SK-N-SH treated with all-trans-retinoic acid at 6 μM for 48 hours (cell line): Measurements from ENCODE around the gene EFNA3.

Experiments used
- ATAC-seq: fragments of 200-7000 bp; cut with Tn5 transposase; 3 replicates; pipeline ENCODE4 v1.9.1; 2020; ENCODE audit warnings: mild to moderate bottlenecking, moderate library complexity
- ARNTL ChIP-seq: fragments of 450-650 bp; formaldehyde crosslinking; IDR thresholded peaks from 2 replicates; pipeline ENCODE4 v1.5.0; 2020; ENCODE audit warnings: low read depth, mild to moderate bottlenecking, moderate library complexity, borderline replicate concordance
- BACH2 ChIP-seq: fragments of 250-450 bp; sonication (Bioruptor Pico); IDR thresholded peaks from 2 replicates; pipeline ENCODE4 v1.9.0; 2021; ENCODE audit warnings: mild to moderate bottlenecking, borderline replicate concordance
- CREB5 ChIP-seq: fragments of 250-450 bp; sonication (Bioruptor Pico); IDR thresholded peaks from 2 replicates; pipeline ENCODE4 v1.5.1; 2020; ENCODE audit warnings: low read depth, mild to moderate bottlenecking, moderate library complexity
- CSDC2 ChIP-seq: fragments of 250-450 bp; sonication (Bioruptor Pico); IDR thresholded peaks from 2 replicates; pipeline ENCODE4 v1.5.0; 2020; ENCODE audit warnings: mild to moderate bottlenecking, moderate library complexity
- CSRNP3 ChIP-seq: fragments of 250-450 bp; sonication (Bioruptor Pico); IDR thresholded peaks from 2 replicates; pipeline ENCODE4 v1.5.1; 2021; ENCODE audit warnings: mild to moderate bottlenecking, moderate library complexity
- ESRRG ChIP-seq: fragments of 250-450 bp; sonication (Bioruptor Pico); IDR thresholded peaks from 2 replicates; pipeline ENCODE4 v1.6.1; 2021; ENCODE audit warnings: mild to moderate bottlenecking
- GLIS3 ChIP-seq: fragments of 250-450 bp; sonication (Bioruptor Pico); IDR thresholded peaks from 2 replicates; pipeline ENCODE4 v1.5.0; 2020; ENCODE audit warnings: mild to moderate bottlenecking, moderate library complexity
- ISL1 ChIP-seq: fragments of 250-450 bp; sonication (Bioruptor Pico); IDR thresholded peaks from 2 replicates; pipeline ENCODE4 v2.1.2; 2022; ENCODE audit warnings: mild to moderate bottlenecking, moderate library complexity
- PPARA ChIP-seq: fragments of 250-450 bp; sonication (Bioruptor Pico); IDR thresholded peaks from 2 replicates; pipeline ENCODE4 v1.5.0; 2020; ENCODE audit warnings: mild to moderate bottlenecking, borderline replicate concordance
- SNAI2 ChIP-seq: fragments of 250-450 bp; sonication (Bioruptor Pico); IDR thresholded peaks from 2 replicates; pipeline ENCODE4 v1.5.0; 2020; ENCODE audit warnings: mild to moderate bottlenecking, moderate library complexity
- TCF4 ChIP-seq: fragments of 250-450 bp; sonication (Bioruptor Pico); IDR thresholded peaks from 2 replicates; pipeline ENCODE4 v1.8.0; 2021; ENCODE audit warnings: mild to moderate bottlenecking, moderate library complexity, borderline replicate concordance
- TSHZ2 ChIP-seq: fragments of 250-450 bp; sonication (Bioruptor Pico); IDR thresholded peaks from 2 replicates; pipeline ENCODE4 v1.5.0; 2020; ENCODE audit warnings: mild to moderate bottlenecking, moderate library complexity
- ZC3H10 ChIP-seq: fragments of 250-450 bp; sonication (Bioruptor Pico); IDR thresholded peaks from 2 replicates; pipeline ENCODE4 v1.5.1; 2021; ENCODE audit warnings: mild to moderate bottlenecking, moderate library complexity
- ZFP3 ChIP-seq: fragments of 250-450 bp; sonication (Bioruptor Pico); IDR thresholded peaks from 2 replicates; pipeline ENCODE4 v1.5.0; 2020; ENCODE audit warnings: mild to moderate bottlenecking, moderate library complexity
- ZFP30 ChIP-seq: fragments of 450-650 bp; formaldehyde crosslinking; IDR thresholded peaks from 2 replicates; pipeline ENCODE4 v1.5.0; 2022; ENCODE audit warnings: mild to moderate bottlenecking, moderate library complexity
- ZNF8 ChIP-seq: fragments of 450-650 bp; formaldehyde crosslinking; IDR thresholded peaks from 2 replicates; pipeline ENCODE4 v1.5.0; 2020; ENCODE audit warnings: mild to moderate bottlenecking, moderate library complexity
- TF ChIP-seq, protein P1 (sequence below): fragments of 250-450 bp; sonication (Bioruptor Pico); IDR thresholded peaks from 2 replicates; pipeline ENCODE4 v1.8.0; 2020; ENCODE audit warnings: mild to moderate bottlenecking, moderate library complexity, borderline replicate concordance
- TF ChIP-seq, protein P2 (sequence below): fragments of 250-450 bp; sonication (Bioruptor Pico); IDR thresholded peaks from 2 replicates; pipeline ENCODE4 v1.8.0; 2021; ENCODE audit warnings: low read depth, mild to moderate bottlenecking, moderate library complexity, borderline replicate concordance

EFNA3 gene

DNA sequence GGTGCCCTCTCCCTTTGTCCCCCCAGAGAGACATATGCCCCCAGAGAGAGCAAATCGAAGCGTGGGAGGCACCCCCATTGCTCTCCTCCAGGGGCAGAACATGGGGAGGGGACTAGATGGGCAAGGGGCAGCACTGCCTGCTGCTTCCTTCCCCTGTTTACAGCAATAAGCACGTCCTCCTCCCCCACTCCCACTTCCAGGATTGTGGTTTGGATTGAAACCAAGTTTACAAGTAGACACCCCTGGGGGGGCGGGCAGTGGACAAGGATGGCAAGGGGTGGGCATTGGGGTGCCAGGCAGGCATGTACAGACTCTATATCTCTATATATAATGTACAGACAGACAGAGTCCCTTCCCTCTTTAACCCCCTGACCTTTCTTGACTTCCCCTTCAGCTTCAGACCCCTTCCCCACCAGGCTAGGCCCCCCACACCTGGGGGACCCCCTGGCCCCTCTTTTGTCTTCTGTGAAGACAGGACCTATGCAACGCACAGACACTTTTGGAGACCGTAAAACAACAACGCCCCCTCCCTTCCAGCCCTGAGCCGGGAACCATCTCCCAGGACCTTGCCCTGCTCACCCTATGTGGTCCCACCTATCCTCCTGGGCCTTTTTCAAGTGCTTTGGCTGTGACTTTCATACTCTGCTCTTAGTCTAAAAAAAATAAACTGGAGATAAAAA is 8.4 kb downstream of the EFNA3 start:
- TF ChIP-seq ZNF8, result no peak
- TF ChIP-seq ISL1 (CRISPR knock-in tag), result no peak
- TF ChIP-seq TSHZ2, result no peak
- no peak for TF ChIP-seq CREB5 (CRISPR knock-in tag)
- TF ChIP-seq, protein P1, sequence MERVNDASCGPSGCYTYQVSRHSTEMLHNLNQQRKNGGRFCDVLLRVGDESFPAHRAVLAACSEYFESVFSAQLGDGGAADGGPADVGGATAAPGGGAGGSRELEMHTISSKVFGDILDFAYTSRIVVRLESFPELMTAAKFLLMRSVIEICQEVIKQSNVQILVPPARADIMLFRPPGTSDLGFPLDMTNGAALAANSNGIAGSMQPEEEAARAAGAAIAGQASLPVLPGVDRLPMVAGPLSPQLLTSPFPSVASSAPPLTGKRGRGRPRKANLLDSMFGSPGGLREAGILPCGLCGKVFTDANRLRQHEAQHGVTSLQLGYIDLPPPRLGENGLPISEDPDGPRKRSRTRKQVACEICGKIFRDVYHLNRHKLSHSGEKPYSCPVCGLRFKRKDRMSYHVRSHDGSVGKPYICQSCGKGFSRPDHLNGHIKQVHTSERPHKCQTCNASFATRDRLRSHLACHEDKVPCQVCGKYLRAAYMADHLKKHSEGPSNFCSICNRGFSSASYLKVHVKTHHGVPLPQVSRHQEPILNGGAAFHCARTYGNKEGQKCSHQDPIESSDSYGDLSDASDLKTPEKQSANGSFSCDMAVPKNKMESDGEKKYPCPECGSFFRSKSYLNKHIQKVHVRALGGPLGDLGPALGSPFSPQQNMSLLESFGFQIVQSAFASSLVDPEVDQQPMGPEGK (CRISPR knock-in tag), result no peak
- no peak for TF ChIP-seq PPARA (CRISPR knock-in tag)
- no peak for TF ChIP-seq ZFP3 (CRISPR knock-in tag)
- no peak for TF ChIP-seq CSDC2
- TF ChIP-seq CSRNP3 (CRISPR knock-in tag), result no peak
- no peak for TF ChIP-seq ZC3H10 (CRISPR knock-in tag)
- ATAC-seq, result no peak

DNA sequence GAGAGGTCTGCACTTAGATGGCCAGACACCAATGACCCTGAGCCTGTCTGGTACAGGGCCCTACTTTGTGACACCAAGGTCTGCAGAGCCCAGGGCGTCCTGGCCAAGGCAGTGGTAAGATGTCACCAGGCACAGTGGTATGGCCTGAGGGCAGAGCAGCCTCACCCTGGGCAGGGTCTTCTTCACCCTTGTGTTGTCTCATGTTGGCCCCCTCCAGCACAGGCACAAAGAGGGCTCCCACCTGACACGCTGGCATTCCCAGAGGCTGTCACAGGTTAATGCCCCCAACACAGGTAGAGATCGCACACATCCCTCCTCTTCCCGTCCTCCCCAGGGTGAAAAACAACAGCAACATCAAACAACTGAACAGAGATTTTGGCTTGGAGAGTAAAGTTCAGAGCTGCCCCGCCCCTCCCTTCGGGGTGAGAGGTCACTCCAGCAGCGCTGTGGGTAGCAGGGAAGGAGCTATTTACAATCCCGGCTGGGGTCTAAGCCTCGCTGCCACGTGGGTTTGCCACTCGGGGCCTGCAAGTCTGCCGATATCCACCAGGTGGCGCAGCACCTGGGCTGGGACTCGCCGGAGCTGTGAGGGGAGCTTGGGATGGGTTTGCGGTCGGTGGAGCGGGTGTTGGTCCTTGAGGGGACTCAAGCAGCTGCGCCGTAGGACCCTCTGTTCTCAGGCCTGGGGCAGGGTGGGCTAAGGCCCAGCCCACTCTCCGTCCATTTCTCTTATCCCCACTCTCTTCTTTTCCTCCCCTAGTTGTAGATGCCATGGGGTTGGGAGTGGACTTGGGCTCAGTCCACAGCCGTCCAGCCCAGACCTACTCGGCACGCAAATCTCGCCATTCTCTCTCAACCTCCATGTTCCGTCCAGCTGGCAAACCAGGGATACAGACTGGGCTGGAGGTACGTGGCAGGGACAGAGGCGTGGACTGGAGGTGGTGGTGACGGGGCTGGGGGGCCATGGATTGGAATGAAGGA is 12.7 kb downstream of the EFNA3 start:
- ATAC-seq, result peak; percentile 84
- TF ChIP-seq TSHZ2, result no peak
- no peak for TF ChIP-seq CSRNP3 (CRISPR knock-in tag)
- TF ChIP-seq, protein P1 (CRISPR knock-in tag), result no peak
- no peak for TF ChIP-seq SNAI2 (CRISPR knock-in tag)
- TF ChIP-seq PPARA (CRISPR knock-in tag), result no peak
- TF ChIP-seq ESRRG (CRISPR knock-in tag), result no peak
- TF ChIP-seq GLIS3, result no peak
- TF ChIP-seq CREB5 (CRISPR knock-in tag), result no peak
- TF ChIP-seq ZNF8, result no peak
- TF ChIP-seq ARNTL (CRISPR knock-in tag), result no peak
- TF ChIP-seq, protein P2, sequence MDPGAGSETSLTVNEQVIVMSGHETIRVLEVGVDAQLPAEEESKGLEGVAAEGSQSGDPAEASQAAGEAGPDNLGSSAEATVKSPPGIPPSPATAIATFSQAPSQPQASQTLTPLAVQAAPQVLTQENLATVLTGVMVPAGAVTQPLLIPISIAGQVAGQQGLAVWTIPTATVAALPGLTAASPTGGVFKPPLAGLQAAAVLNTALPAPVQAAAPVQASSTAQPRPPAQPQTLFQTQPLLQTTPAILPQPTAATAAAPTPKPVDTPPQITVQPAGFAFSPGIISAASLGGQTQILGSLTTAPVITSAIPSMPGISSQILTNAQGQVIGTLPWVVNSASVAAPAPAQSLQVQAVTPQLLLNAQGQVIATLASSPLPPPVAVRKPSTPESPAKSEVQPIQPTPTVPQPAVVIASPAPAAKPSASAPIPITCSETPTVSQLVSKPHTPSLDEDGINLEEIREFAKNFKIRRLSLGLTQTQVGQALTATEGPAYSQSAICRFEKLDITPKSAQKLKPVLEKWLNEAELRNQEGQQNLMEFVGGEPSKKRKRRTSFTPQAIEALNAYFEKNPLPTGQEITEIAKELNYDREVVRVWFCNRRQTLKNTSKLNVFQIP (CRISPR knock-in tag), result no peak
- TF ChIP-seq ZFP3 (CRISPR knock-in tag), result no peak
- no peak for TF ChIP-seq CSDC2
- no peak for TF ChIP-seq ZC3H10 (CRISPR knock-in tag)
- TF ChIP-seq BACH2 (CRISPR knock-in tag), result no peak
- TF ChIP-seq TCF4 (CRISPR knock-in tag), result no peak
- TF ChIP-seq ZFP30 (CRISPR knock-in tag), result no peak
- no peak for TF ChIP-seq ISL1 (CRISPR knock-in tag)
